Gastrocnemius medialis (tissue), 4 donors: ENCODE results near the gene ACSBG1. TPM values are rescaled to one million over a fixed set of nuclear protein-coding genes. Genes with fewer than 3 reads are reported as not detected.

ENCODE experiments used
- ATAC-seq, 2 donors: fragments of 150-250 bp; one replicate each; pipeline ENCODE4 v1.9.1; 2016
- DNase-seq, 2 donors: peaks; one replicate each; pipeline ENCODE4 v3.0.0-alpha.2; 2019
- H3K27ac ChIP-seq, 4 donors: fragments of 200-600 bp; sonication (generic); 1 replicate in 1 of 4; 2 replicates in 3 of 4; pipeline ENCODE4 v1.5.1; 2016 to 2018; ENCODE audit warnings: mild to moderate bottlenecking in 2 of 4, moderate library complexity in 1 of 4
- H3K27me3 ChIP-seq, 3 donors: fragments of 200-600 bp; sonication (generic) in 2 of 3; 1 replicate in 1 of 3; 2 replicates in 2 of 3; pipeline versions ENCODE4 v1.5.1 to v1.6.0; 2016 to 2019; ENCODE audit warnings: mild to moderate bottlenecking in 1 of 3, moderate library complexity in 1 of 3
- H3K36me3 ChIP-seq, 2 donors: fragments of 200-600 bp; sonication (generic) in 1 of 2; one replicate each; pipeline ENCODE4 v1.5.1; 2017 to 2018
- H3K4me1 ChIP-seq, 2 donors: fragments of 200-600 bp; sonication (generic) in 1 of 2; one replicate each; pipeline ENCODE4 v1.5.1; 2016 to 2017; ENCODE audit warnings: mild to moderate bottlenecking in 2 of 2
- H3K4me3 ChIP-seq, 4 donors: fragments of 200-600 bp; sonication (generic) in 3 of 4; 1 replicate in 1 of 4; 2 replicates in 3 of 4; pipeline ENCODE4 v1.5.1; 2016 to 2019; ENCODE audit warnings: mild to moderate bottlenecking in 2 of 4
- H3K9me3 ChIP-seq, 3 donors: fragments of 200-600 bp; sonication (generic) in 2 of 3; 1 replicate in 1 of 3; 2 replicates in 2 of 3; pipeline ENCODE4 v1.5.1; 2016 to 2019
- CTCF ChIP-seq, 5 experiments: fragments of 450-650 bp in 3 of 5; fragments of 200-600 bp in 2 of 5; sonication (generic) in 2 of 5; IDR thresholded peaks in 4 of 5; conservative IDR thresholded peaks in 1 of 5; 1 replicate in 4 of 5; 2 replicates in 1 of 5; pipeline ENCODE4 v1.5.1; 2016 to 2019; ENCODE audit warnings: antibody characterized with exemption in 5 of 5, mild to moderate bottlenecking in 3 of 5, moderate library complexity in 3 of 5
- POLR2A ChIP-seq, 2 donors: fragments of 450-650 bp; IDR thresholded peaks; one replicate each; pipeline ENCODE4 v1.6.1; 2017; ENCODE audit warnings: antibody characterized with exemption in 2 of 2, mild to moderate bottlenecking in 2 of 2, moderate library complexity in 2 of 2
- in situ Hi-C, 4 donors: fragments of 200-750 bp; cut with MboI; loops; one replicate each; pipeline versions ENCODE4 v1.15.0 to v1.8.0; 2017; ENCODE audit warnings: low sequenced_read_pairs in 4 of 4
- intact Hi-C: fragments of 100-400 bp; cut with DNase I; formaldehyde crosslinking; loops from one replicate; pipeline ENCODE4 v1.15.1; 2023; ENCODE audit warnings: low total_unique reads
- total RNA-seq, 4 donors: library from RNA; depleted of rRNA; stranded (reverse); fragments of >200 nt; gene quantifications; one replicate each; pipeline versions ENCODE4 v1.1.0 to v1.2.3, GENCODE V29; 2016

The ACSBG1 gene
- total RNA-seq, 4 donors from 2014 or later: 1.9 TPM; not detected in 3

- Histone ChIP-seq H3K4me3 (no peak overlapping the region), H3K27me3 (no peaks in the 10 kb centered on the region), H3K4me1 (peaks cover 48 to 53% of the 10 kb centered on the region in 2 donors), H3K27ac (peak overlapping the region; percentile 71 to 80 (median 78)), H3K36me3 (no peaks in the 10 kb centered on the region), H3K9me3 (no peaks in the 10 kb centered on the region)
- TF ChIP-seq POLR2A (IDR thresholded peaks at IDR 0.05) (no peak), CTCF (IDR thresholded peaks at IDR 0.05 in 4 of 5, conservative IDR thresholded peaks at IDR 0.05 in 1 of 5) (no peak)
- DNase-seq (peak; percentile 52 to 71), ATAC-seq (peak; percentile 83 to 87)
- in situ Hi-C loops: no loop called here
- intact Hi-C loops: loop anchor here (5.0 kb wide), 2 partner anchors 33 to 202 kb away; no protein-coding TSS in a partner anchor
Observed at GRCh38 chr15:78204351-78205309, 29.7 kb downstream of the ACSBG1 start.

GRCh38 chr15:78203346-78204225 lies 30.8 kb downstream of the ACSBG1 start:
- peak overlapping the region; percentile 46 to 78 (median 74) for H3K27ac ChIP-seq
- no peak for TF ChIP-seq POLR2A (IDR thresholded peaks at IDR 0.05)
- TF ChIP-seq CTCF (IDR thresholded peaks at IDR 0.05 in 4 of 5, conservative IDR thresholded peaks at IDR 0.05 in 1 of 5): no peak
- peak in 1 of 2 donors; percentile 55 for DNase-seq
- H3K4me3 ChIP-seq: no peak overlapping the region
- in situ Hi-C loops (no loop called here), intact Hi-C loops (loop anchor here (5.0 kb wide), 2 partner anchors 34 to 201 kb away; no protein-coding TSS in a partner anchor)
- H3K4me1 ChIP-seq: peaks cover 43 to 45% of the 10 kb centered on the region in 2 donors
- no peaks in the 10 kb centered on the region for H3K36me3 ChIP-seq
- no peaks in the 10 kb centered on the region for H3K27me3 ChIP-seq
- ATAC-seq: peak in 1 of 2 donors; percentile 37
- no peaks in the 10 kb centered on the region for H3K9me3 ChIP-seq

DNA sequence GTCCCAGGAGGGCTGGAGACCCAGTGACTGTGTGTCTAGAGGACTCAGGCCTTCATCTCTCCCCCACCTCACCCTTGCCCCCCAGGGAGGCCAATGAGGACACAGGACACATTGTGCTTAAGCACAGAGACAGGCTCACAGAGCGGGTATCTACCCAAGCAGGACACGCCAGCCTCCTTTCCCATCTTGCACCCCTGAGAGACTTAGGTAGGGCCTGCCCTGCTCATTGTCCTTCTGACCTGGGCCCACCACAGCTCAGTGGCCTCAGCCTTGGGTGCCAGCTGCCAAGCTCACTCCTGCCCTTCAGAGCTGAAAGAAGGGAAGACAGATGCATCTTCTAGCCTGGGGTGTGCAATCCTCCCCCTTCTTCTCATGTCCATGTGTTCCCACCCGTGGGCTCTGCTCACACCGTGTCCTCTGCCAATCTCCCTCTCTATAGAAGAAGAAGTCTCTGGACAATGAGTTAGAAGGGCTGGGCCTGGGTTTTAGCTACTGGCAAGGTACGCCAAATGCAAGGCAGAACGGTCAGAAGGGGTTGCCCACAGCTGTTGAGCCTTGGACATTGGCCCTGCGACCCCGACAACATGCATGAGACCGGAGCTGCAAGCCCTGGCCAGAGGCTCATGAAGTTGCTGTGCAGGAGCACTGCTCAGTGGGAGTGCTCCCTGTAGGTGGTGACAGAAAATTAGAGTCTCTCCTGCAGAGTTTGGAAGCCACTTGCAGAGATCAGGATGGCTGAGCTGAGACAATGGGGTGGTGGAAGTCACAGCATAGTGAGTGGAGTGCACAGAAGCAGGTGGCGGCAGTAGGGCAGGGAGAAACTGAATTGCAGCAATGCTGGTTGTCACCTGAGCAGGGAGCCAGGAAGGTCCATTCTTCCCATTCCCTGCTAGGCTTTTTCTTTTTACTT lies 32.8 kb downstream of the ACSBG1 start:
- Histone ChIP-seq H3K36me3 (no peaks in the 10 kb centered on the region), H3K4me3 (no peak overlapping the region), H3K4me1 (peaks cover 36 to 38% of the 10 kb centered on the region in 2 donors), H3K9me3 (no peaks in the 10 kb centered on the region), H3K27ac (no peak overlapping the region), H3K27me3 (no peaks in the 10 kb centered on the region)
- no peak for TF ChIP-seq POLR2A (IDR thresholded peaks at IDR 0.05)
- intact Hi-C loops: loop anchor here (5.0 kb wide), 2 partner anchors 36 to 199 kb away; no protein-coding TSS in a partner anchor
- ATAC-seq (no peak), DNase-seq (no peak)
- in situ Hi-C loops: no loop called here

GRCh38 chr15:78200276-78200930 lies 34.0 kb downstream of the ACSBG1 start:
- H3K27me3 ChIP-seq: no peaks in the 10 kb centered on the region
- in situ Hi-C loops: no loop called here
- H3K4me3 ChIP-seq: no peak overlapping the region
- no peak overlapping the region for H3K27ac ChIP-seq
- intact Hi-C loops: loop anchor here (5.0 kb wide), 2 partner anchors 37 to 198 kb away; no protein-coding TSS in a partner anchor
- H3K9me3 ChIP-seq: no peaks in the 10 kb centered on the region
- no peak for DNase-seq
- H3K36me3 ChIP-seq: no peaks in the 10 kb centered on the region
- no peak for TF ChIP-seq CTCF (IDR thresholded peaks at IDR 0.05 in 4 of 5, conservative IDR thresholded peaks at IDR 0.05 in 1 of 5)
- peaks cover 25 to 27% of the 10 kb centered on the region in 2 donors for H3K4me1 ChIP-seq
- ATAC-seq: no peak
